Measurements from ENCODE around the gene EMC7.

- TF ChIP-seq POLR2AphosphoS5 (IDR thresholded peaks at IDR 0.05; ENCODE audit: low read depth, low read length), result no peak
- TF ChIP-seq POLR2A (IDR thresholded peaks at IDR 0.05; ENCODE audit: low read depth, low read length), result no peak
- no peak for TF ChIP-seq POU2F2 (IDR thresholded peaks at IDR 0.05; ENCODE audit: low read depth, low read length)
- no peak for TF ChIP-seq TAF1 (IDR thresholded peaks at IDR 0.05; ENCODE audit: low read depth, low read length)
- no peak for TF ChIP-seq SPI1 (IDR thresholded peaks at IDR 0.05; ENCODE audit: low read depth, low read length)
These were observed 31.8 kb upstream of the EMC7 start for GRCh38 chr15:34133511-34133910.

All from GM12891 (cell line).